ENCODE measurements around the gene PITPNM3. TPM values are rescaled to one million over a fixed set of nuclear protein-coding genes. Genes with fewer than 3 reads are reported as not detected.

PITPNM3 gene
- total RNA-seq, 1 donor from 2014 or later: 0.72 TPM

DNA sequence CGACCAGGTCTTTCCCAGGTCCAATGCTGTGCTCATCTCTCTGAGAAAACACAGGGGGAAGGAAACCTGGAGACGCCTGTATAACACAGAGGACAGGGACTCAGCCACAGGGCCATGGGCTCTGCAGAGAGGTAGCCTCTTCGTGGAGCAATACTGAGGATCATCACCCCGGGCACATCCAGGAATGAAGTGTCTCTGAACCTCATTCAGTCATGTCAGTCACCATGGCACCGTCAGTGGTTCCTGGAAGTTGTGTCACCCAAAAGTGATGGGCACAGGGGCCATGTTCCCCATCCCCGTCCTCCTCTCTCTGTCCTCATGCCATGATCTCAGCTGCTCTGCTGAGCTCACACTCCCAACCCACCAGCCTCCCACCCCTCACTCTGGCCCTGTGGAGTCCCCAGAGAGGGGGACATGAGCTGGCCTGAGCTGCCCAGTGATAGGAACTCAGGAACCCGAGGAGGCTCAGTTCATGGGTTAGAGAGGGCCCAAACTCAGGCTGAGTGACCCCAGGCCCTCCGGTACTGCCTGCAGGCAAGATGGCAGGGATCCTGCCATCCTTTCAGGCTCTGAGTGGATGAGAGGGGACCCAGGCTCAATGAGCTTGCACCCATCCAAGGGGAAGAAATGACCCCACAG is 53.4 kb downstream of the PITPNM3 start:
- peaks cover 2% of the 10 kb centered on the region for H3K27me3 Mint-ChIP-seq (ENCODE audit: unreplicated experiment)
- TF ChIP-seq, protein P1, sequence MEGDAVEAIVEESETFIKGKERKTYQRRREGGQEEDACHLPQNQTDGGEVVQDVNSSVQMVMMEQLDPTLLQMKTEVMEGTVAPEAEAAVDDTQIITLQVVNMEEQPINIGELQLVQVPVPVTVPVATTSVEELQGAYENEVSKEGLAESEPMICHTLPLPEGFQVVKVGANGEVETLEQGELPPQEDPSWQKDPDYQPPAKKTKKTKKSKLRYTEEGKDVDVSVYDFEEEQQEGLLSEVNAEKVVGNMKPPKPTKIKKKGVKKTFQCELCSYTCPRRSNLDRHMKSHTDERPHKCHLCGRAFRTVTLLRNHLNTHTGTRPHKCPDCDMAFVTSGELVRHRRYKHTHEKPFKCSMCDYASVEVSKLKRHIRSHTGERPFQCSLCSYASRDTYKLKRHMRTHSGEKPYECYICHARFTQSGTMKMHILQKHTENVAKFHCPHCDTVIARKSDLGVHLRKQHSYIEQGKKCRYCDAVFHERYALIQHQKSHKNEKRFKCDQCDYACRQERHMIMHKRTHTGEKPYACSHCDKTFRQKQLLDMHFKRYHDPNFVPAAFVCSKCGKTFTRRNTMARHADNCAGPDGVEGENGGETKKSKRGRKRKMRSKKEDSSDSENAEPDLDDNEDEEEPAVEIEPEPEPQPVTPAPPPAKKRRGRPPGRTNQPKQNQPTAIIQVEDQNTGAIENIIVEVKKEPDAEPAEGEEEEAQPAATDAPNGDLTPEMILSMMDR (IDR thresholded peaks at IDR 0.05; ENCODE audit: unreplicated experiment): no peak
- no peak overlapping the region for H3K27ac Mint-ChIP-seq (ENCODE audit: unreplicated experiment)
- H3K4me1 Mint-ChIP-seq (ENCODE audit: unreplicated experiment): peaks cover 20% of the 10 kb centered on the region
- H3K4me3 Mint-ChIP-seq (ENCODE audit: unreplicated experiment): no peak overlapping the region
- peaks cover 5% of the 10 kb centered on the region for H3K9me3 Mint-ChIP-seq (ENCODE audit: unreplicated experiment)
- no peak for DNase-seq (ENCODE audit: low spot score)
- H3K36me3 Mint-ChIP-seq (ENCODE audit: low read depth, unreplicated experiment): peaks cover 7% of the 10 kb centered on the region

DNA sequence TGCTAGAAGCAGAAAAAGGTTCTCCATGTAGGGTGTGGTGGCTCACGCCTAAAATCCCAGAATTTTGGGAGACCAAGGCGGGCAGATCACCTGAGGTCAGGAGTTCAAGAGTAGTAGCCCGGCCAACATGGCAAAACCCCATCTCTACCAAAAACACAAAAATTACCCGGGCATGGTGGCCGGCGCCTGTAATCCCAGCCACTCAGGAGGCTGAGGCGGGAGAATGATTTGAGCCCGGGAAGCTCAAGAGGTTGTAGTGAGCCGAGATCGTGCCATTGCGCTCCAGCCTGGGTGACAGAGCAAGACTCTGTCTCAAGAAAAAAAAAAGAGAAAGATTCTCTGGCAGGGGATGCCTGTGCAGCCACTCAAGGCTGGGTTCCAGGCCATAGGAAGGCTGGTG is 54.2 kb downstream of the PITPNM3 start:
- TF ChIP-seq, protein P1 (IDR thresholded peaks at IDR 0.05; ENCODE audit: unreplicated experiment): no peak
- Mint-ChIP-seq H3K36me3 (ENCODE audit: low read depth, unreplicated experiment) (peaks cover 7% of the 10 kb centered on the region), H3K4me3 (ENCODE audit: unreplicated experiment) (no peak overlapping the region)

DNA sequence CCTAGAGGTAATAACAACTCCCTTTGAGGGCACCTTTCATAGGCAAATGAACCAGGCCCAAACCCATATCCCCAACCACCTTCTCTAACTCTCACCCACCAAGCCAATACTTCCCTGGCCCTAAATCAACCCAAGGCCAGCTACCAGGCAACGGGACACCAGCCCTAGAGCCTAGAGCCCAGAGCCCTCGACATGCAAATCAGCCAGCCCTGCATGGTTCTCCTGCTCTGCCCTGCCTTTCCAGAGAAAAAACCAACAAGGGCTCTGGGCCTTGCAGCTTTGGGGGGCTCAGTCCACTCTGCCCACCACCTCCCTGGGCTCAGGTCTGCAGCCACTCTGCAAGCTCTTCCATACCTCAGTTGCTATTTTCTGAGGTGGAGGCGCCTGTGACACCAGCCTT is 55.0 kb downstream of the PITPNM3 start:
- Mint-ChIP-seq H3K27ac (ENCODE audit: unreplicated experiment) (no peak overlapping the region), H3K27me3 (ENCODE audit: unreplicated experiment) (peaks cover 2% of the 10 kb centered on the region), H3K9me3 (ENCODE audit: unreplicated experiment) (peaks cover 5% of the 10 kb centered on the region), H3K4me3 (ENCODE audit: unreplicated experiment) (no peak overlapping the region), H3K36me3 (ENCODE audit: low read depth, unreplicated experiment) (peaks cover 7% of the 10 kb centered on the region), H3K4me1 (ENCODE audit: unreplicated experiment) (peaks cover 34% of the 10 kb centered on the region)
- no peak for DNase-seq (ENCODE audit: low spot score)
- TF ChIP-seq, protein P1 (IDR thresholded peaks at IDR 0.05; ENCODE audit: unreplicated experiment): no peak

More for the DNA sequence above, 54.2 kb downstream of the PITPNM3 start:
- DNase-seq (ENCODE audit: low spot score): no peak
- Mint-ChIP-seq H3K4me1 (ENCODE audit: unreplicated experiment) (peaks cover 26% of the 10 kb centered on the region), H3K27ac (ENCODE audit: unreplicated experiment) (no peak overlapping the region), H3K27me3 (ENCODE audit: unreplicated experiment) (peaks cover 2% of the 10 kb centered on the region), H3K9me3 (ENCODE audit: unreplicated experiment) (peaks cover 5% of the 10 kb centered on the region)

DNA sequence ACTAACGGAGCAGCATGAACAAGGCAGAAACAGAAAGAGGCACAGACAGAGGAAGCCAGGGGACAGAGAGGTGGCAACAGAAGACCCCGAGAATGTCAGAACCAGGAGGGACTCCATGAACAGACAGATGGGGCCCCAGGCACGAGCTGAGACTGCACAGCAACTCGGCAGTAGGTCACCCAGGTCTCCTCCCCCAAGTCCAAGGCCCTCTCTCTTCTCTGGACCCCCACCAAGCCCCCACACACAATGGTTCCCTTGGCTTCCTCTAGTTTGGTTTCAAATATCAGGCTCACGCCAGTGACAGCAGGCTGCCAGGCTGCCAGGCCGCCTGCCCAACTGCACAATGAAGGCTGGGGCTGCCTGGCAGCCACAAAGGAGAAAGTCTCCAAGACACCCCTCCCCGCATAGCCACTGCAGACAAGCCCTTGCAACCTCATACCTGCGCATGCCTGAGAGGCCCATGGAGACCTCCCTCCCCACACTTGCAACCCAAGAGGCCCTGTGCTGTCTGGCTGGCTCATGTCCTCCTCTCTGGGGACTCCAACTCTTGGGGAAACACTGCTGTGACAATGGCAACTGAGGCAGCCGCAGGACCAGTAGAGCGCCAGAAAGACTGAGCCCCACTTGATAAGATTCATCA is 57.3 kb downstream of the PITPNM3 start:
- Mint-ChIP-seq H3K9me3 (ENCODE audit: unreplicated experiment) (peaks cover 2% of the 10 kb centered on the region), H3K36me3 (ENCODE audit: low read depth, unreplicated experiment) (peaks cover 5% of the 10 kb centered on the region), H3K4me1 (ENCODE audit: unreplicated experiment) (peaks cover 45% of the 10 kb centered on the region), H3K4me3 (ENCODE audit: unreplicated experiment) (no peak overlapping the region), H3K27me3 (ENCODE audit: unreplicated experiment) (peaks cover 2% of the 10 kb centered on the region), H3K27ac (ENCODE audit: unreplicated experiment) (no peak overlapping the region)
- TF ChIP-seq, protein P1 (IDR thresholded peaks at IDR 0.05; ENCODE audit: unreplicated experiment): no peak
- DNase-seq (ENCODE audit: low spot score): no peak

DNA sequence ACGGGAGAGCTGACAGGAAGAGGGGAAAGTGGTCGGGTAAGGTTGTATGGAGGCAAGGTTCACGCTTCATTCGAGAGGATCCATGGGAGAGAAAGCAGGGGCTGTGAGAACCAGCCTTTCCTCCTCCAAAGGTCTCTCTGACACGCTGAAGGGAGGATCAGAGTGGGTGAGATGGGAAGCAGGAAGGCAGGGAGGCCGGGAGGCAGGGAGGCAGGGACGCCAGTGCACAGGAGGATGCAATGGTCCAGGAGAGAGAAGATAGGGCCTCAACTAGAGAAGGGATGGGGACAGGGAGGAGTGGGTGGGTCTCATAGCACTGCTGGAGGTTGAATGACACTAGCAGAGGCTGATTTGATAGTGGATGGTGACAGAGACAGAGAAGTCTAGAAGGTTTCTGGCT is 58.0 kb downstream of the PITPNM3 start:
- no peak for DNase-seq (ENCODE audit: low spot score)
- Mint-ChIP-seq H3K4me3 (ENCODE audit: unreplicated experiment) (no peak overlapping the region), H3K4me1 (ENCODE audit: unreplicated experiment) (peaks cover 45% of the 10 kb centered on the region), H3K27ac (ENCODE audit: unreplicated experiment) (no peak overlapping the region), H3K27me3 (ENCODE audit: unreplicated experiment) (no peaks in the 10 kb centered on the region), H3K9me3 (ENCODE audit: unreplicated experiment) (no peaks in the 10 kb centered on the region), H3K36me3 (ENCODE audit: low read depth, unreplicated experiment) (no peaks in the 10 kb centered on the region)
- TF ChIP-seq, protein P1 (IDR thresholded peaks at IDR 0.05; ENCODE audit: unreplicated experiment): no peak

All from endothelial cell (in vitro differentiated cells).